ENCODE data around the gene MEGF11. TPM values are rescaled to one million over a fixed set of nuclear protein-coding genes. Genes with fewer than 3 reads are reported as not detected.

The MEGF11 gene
- total RNA-seq, 4 donors from 2014 or later: 0.23 to 0.33 TPM; not detected in 2

DNA sequence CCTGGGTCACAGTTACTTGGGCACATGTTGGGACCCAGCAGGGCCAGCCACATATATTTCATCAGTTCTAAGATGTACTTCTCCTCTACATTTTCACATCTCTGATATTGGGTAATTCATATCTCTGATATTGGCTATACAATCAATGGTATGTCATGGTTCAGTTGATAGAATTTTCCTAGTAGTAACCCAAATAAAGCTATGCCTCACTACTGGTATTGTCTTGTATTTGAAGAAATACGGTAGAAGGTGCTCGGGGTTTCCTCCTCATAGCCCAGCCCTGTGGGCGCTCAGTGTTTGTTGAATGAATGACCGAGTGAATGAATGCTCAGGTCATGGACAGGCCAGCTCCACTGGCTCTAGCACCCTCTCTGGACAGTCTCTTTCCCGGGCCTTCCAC is 290.2 kb downstream of the MEGF11 start:
- H3K36me3 ChIP-seq: no peaks in the 10 kb centered on the region
- 42% methylated on average over 4 of the region's 5 CpGs for WGBS
- no peak for TF ChIP-seq POLR2AphosphoS5 (IDR thresholded peaks at IDR 0.05)
- TF ChIP-seq, protein P1, sequence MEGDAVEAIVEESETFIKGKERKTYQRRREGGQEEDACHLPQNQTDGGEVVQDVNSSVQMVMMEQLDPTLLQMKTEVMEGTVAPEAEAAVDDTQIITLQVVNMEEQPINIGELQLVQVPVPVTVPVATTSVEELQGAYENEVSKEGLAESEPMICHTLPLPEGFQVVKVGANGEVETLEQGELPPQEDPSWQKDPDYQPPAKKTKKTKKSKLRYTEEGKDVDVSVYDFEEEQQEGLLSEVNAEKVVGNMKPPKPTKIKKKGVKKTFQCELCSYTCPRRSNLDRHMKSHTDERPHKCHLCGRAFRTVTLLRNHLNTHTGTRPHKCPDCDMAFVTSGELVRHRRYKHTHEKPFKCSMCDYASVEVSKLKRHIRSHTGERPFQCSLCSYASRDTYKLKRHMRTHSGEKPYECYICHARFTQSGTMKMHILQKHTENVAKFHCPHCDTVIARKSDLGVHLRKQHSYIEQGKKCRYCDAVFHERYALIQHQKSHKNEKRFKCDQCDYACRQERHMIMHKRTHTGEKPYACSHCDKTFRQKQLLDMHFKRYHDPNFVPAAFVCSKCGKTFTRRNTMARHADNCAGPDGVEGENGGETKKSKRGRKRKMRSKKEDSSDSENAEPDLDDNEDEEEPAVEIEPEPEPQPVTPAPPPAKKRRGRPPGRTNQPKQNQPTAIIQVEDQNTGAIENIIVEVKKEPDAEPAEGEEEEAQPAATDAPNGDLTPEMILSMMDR (IDR thresholded peaks at IDR 0.05): no peak
- TF ChIP-seq POLR2A (IDR thresholded peaks at IDR 0.05; ENCODE audit: low read depth): no peak
- no peak for TF ChIP-seq EP300 (IDR thresholded peaks at IDR 0.05)
- DNase-seq (ENCODE audit: extremely low spot score): no peak
- H3K9me3 ChIP-seq: no peaks in the 10 kb centered on the region
- H3K4me1 ChIP-seq: no peaks in the 10 kb centered on the region
- H3K27ac ChIP-seq (replicated peaks in 1 of 4): no peak overlapping the region
- H3K27me3 ChIP-seq: peaks cover 0 to 66% (median 2%) of the 10 kb centered on the region in 4 donors
- H3K4me3 ChIP-seq: no peak overlapping the region
- intact Hi-C loops (cut with DNase I): no loop called here

DNA sequence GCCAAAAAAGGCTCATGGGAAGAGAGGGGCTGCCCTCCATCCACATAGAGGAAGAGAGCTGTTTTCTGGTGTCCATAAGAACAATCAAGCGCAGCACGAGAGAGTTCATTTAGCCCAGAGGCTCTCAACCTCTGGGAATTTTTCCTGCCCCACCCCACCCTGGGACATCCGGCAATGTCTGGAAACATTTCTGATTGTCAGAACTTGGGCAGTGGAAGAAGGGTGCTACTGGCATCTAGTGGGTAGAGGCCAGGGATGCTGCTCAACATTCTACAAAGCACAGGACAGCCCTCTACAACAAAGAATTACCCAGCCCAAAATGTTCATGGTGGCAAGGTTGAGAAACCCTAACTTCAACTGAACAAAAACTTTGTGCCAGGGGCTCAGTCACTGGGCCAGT is 291.4 kb downstream of the MEGF11 start:
- Histone ChIP-seq H3K4me1 (no peaks in the 10 kb centered on the region), H3K9me3 (no peaks in the 10 kb centered on the region), H3K27me3 (peaks cover 0 to 55% (median 2%) of the 10 kb centered on the region in 4 donors), H3K36me3 (no peaks in the 10 kb centered on the region), H3K27ac (replicated peaks in 1 of 4) (no peak overlapping the region), H3K4me3 (no peak overlapping the region)
- DNase-seq (ENCODE audit: extremely low spot score): no peak
- intact Hi-C loops (cut with DNase I): no loop called here
- WGBS: 72% methylated on average over 3 of the region's 3 CpGs
- no peak for TF ChIP-seq POLR2A (IDR thresholded peaks at IDR 0.05; ENCODE audit: low read depth)
- TF ChIP-seq, protein P1 (IDR thresholded peaks at IDR 0.05): no peak
- no peak for TF ChIP-seq POLR2AphosphoS5 (IDR thresholded peaks at IDR 0.05)
- no peak for TF ChIP-seq EP300 (IDR thresholded peaks at IDR 0.05)

DNA sequence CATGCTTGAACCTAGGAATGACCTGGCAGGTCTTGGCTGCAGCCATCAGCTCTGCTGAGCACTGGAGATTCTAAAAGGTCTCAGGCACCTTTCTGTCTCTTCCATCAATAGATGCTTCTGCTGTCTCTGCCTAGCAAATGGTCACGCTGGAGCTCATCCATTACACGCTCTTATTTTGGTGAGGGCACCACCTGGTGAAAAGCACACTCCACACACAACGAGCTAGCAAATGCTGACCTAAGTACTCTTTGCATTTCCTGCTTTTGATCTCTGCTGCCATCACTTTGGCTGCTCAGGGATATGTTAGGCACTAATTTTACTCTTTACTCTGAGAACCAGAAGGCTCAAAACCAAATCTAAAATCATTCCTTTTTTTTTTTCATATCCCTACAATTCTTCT is 293.0 kb downstream of the MEGF11 start:
- H3K4me3 ChIP-seq: no peak overlapping the region
- 45% methylated on average over 3 of the region's 3 CpGs for WGBS
- no peak overlapping the region for H3K27ac ChIP-seq (replicated peaks in 1 of 4)
- DNase-seq (ENCODE audit: extremely low spot score): no peak
- TF ChIP-seq POLR2AphosphoS5 (IDR thresholded peaks at IDR 0.05) (no peak), EP300 (IDR thresholded peaks at IDR 0.05) (no peak), POLR2A (IDR thresholded peaks at IDR 0.05; ENCODE audit: low read depth) (no peak)
- TF ChIP-seq, protein P1 (IDR thresholded peaks at IDR 0.05): no peak
- H3K9me3 ChIP-seq: no peaks in the 10 kb centered on the region
- no peaks in the 10 kb centered on the region for H3K4me1 ChIP-seq
- H3K36me3 ChIP-seq: no peaks in the 10 kb centered on the region
- intact Hi-C loops (cut with DNase I): no loop called here
- peaks cover 0 to 44% (median 2%) of the 10 kb centered on the region in 4 donors for H3K27me3 ChIP-seq

DNA sequence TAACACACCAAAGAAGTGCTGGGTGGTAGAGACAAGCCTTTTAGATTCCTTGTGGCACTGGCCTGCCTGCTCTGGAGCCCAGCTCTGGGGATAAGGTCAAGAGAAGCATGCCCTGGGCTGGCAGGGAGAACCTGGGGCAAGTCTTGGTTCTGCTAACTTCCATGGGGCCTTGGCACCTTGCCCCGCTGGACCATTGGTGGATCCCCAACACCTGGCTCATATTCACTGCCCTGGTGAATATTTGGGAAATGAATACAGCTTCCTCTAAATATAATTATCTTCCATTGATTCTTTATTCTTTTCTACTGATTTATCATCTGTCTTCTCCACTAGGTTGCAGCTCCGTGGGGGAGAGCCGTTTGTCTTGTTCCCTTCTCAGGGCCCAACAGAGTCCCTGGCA is 294.7 kb downstream of the MEGF11 start:
- peaks cover 0 to 31% (median 0%) of the 10 kb centered on the region in 4 donors for H3K27me3 ChIP-seq
- WGBS: 50% methylated on average over 3 of the region's 3 CpGs
- intact Hi-C loops (cut with DNase I): no loop called here

More for the DNA sequence above, 294.7 kb downstream of the MEGF11 start:
- Histone ChIP-seq H3K9me3 (no peaks in the 10 kb centered on the region), H3K4me3 (no peak overlapping the region), H3K36me3 (no peaks in the 10 kb centered on the region), H3K27ac (replicated peaks in 1 of 4) (no peak overlapping the region), H3K4me1 (no peaks in the 10 kb centered on the region)
- DNase-seq (ENCODE audit: extremely low spot score): no peak
- no peak for TF ChIP-seq POLR2AphosphoS5 (IDR thresholded peaks at IDR 0.05)
- TF ChIP-seq POLR2A (IDR thresholded peaks at IDR 0.05; ENCODE audit: low read depth): no peak
- no peak for TF ChIP-seq EP300 (IDR thresholded peaks at IDR 0.05)
- TF ChIP-seq, protein P1 (IDR thresholded peaks at IDR 0.05): no peak
